ENCODE data around the gene KLHL8.

KLHL8 gene

GRCh38 chr4:87220094-87220822, at the start of gene KLHL8:
KLHL8 (minus strand) TSS chr4:87220618; CDS start chr4:87195539, 25,079 bp downstream.
- Histone ChIP-seq H3K36me3 (ENCODE audit: insufficient read depth, low read length) (no peaks in the 10 kb centered on the region), H3K9ac (ENCODE audit: low read depth, low read length) (peak within 1 kb of the TSS; percentile 94), H3K4me1 (ENCODE audit: insufficient read depth, low read length) (no peaks in the 10 kb centered on the region), H3K9me3 (ENCODE audit: control insufficient read depth, insufficient read depth, low read length) (no peaks in the 10 kb centered on the region)

GRCh38 chr4:87270144-87270543, 49.7 kb upstream of the KLHL8 start:
- Histone ChIP-seq H3K4me1 (ENCODE audit: insufficient read depth, low read length) (no peaks in the 10 kb centered on the region), H3K9ac (ENCODE audit: low read depth, low read length) (no peak overlapping the region), H3K36me3 (ENCODE audit: insufficient read depth, low read length) (no peaks in the 10 kb centered on the region), H3K9me3 (ENCODE audit: control insufficient read depth, insufficient read depth, low read length) (no peaks in the 10 kb centered on the region)

- Histone ChIP-seq H3K4me1 (ENCODE audit: insufficient read depth, low read length) (no peaks in the 10 kb centered on the region), H3K9me3 (ENCODE audit: control insufficient read depth, insufficient read depth, low read length) (no peaks in the 10 kb centered on the region), H3K36me3 (ENCODE audit: insufficient read depth, low read length) (no peaks in the 10 kb centered on the region), H3K9ac (ENCODE audit: low read depth, low read length) (no peak overlapping the region)
Observed at GRCh38 chr4:87268411-87268810, 48.0 kb upstream of the KLHL8 start.

DNA sequence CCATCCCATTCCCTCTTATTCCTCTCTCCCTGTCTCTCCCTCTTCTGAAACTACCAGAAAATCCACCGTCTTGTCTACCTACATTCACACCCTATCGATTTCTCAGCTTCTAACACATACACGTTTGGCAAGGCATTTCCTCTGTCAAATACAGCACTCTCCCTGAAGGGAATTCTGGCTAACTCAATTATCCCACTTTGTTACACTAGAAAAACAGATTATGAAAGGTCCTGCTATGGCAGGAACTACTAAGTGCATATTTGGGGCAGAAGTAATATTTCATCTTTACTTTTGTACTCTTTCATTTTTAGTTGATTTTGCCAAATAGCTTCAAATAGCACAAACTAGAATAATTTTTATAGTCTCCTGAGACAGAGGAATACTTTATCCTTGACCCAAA, 46.6 kb upstream of the KLHL8 start:
- no peaks in the 10 kb centered on the region for H3K4me1 ChIP-seq (ENCODE audit: insufficient read depth, low read length)
- no peaks in the 10 kb centered on the region for H3K9me3 ChIP-seq (ENCODE audit: control insufficient read depth, insufficient read depth, low read length)
- no peaks in the 10 kb centered on the region for H3K36me3 ChIP-seq (ENCODE audit: insufficient read depth, low read length)
- H3K9ac ChIP-seq (ENCODE audit: low read depth, low read length), result no peak overlapping the region

- Histone ChIP-seq H3K36me3 (ENCODE audit: insufficient read depth, low read length) (no peaks in the 10 kb centered on the region), H3K9ac (ENCODE audit: low read depth, low read length) (no peak overlapping the region), H3K4me1 (ENCODE audit: insufficient read depth, low read length) (no peaks in the 10 kb centered on the region), H3K9me3 (ENCODE audit: control insufficient read depth, insufficient read depth, low read length) (no peaks in the 10 kb centered on the region)
Observed at GRCh38 chr4:87262886-87263285, 42.5 kb upstream of the KLHL8 start.

- H3K9me3 ChIP-seq (ENCODE audit: control insufficient read depth, insufficient read depth, low read length), result 0 out of 2 replicates have a peak, but pooled peaks cover 4% of the 10 kb centered on the region
- no peak overlapping the region for H3K9ac ChIP-seq (ENCODE audit: low read depth, low read length)
- no peaks in the 10 kb centered on the region for H3K4me1 ChIP-seq (ENCODE audit: insufficient read depth, low read length)
- H3K36me3 ChIP-seq (ENCODE audit: insufficient read depth, low read length), result no peaks in the 10 kb centered on the region
Observed at GRCh38 chr4:87260477-87260876, 40.1 kb upstream of the KLHL8 start.

- Histone ChIP-seq H3K9ac (ENCODE audit: low read depth, low read length) (no peak overlapping the region), H3K36me3 (ENCODE audit: insufficient read depth, low read length) (no peaks in the 10 kb centered on the region), H3K9me3 (ENCODE audit: control insufficient read depth, insufficient read depth, low read length) (0 out of 2 replicates have a peak, but pooled peaks cover 5% of the 10 kb centered on the region), H3K4me1 (ENCODE audit: insufficient read depth, low read length) (no peaks in the 10 kb centered on the region)
Observed at GRCh38 chr4:87258677-87259076, 38.3 kb upstream of the KLHL8 start.

DNA sequence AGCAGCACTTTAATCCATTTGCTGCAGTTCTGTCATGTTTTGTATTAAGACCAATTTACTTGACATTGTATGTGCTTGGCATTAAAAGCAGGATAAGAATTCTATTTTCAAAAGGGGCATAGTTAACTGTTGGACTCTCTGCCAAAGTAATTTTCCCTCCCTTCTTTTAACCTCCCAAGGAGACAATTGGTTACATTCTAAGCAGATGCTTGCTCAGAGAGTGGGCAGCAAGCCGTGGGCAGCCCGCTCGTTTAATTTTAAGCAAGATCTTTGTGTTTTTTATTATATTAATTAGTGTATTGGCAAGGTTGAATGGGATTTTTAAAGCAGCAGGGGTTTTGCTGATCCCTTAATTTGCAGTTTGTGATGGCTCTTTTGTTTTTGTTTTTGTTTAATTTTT, 37.1 kb upstream of the KLHL8 start:
- Histone ChIP-seq H3K9me3 (ENCODE audit: control insufficient read depth, insufficient read depth, low read length) (0 out of 2 replicates have a peak, but pooled peaks cover 5% of the 10 kb centered on the region), H3K36me3 (ENCODE audit: insufficient read depth, low read length) (no peaks in the 10 kb centered on the region), H3K4me1 (ENCODE audit: insufficient read depth, low read length) (no peaks in the 10 kb centered on the region), H3K9ac (ENCODE audit: low read depth, low read length) (no peak overlapping the region)

DNA sequence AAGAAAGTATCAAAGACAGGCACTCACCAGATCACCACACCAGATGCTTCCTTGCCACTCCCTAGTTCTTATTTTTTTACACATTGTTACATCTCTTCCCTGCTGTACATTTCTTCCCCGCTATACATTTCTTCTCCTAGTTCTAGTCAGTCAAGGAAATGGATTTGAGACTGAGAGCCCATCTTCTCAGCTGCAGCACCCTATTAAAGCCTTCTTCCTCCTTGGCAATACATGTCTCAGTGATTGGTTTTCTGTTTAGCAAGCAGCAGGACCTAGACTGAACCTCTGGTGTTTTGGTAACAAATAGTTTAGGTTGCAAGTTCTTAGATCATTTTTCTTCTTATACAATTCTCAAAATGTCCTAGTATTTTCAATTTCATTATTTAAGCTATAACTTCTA, 35.3 kb upstream of the KLHL8 start:
- H3K4me1 ChIP-seq (ENCODE audit: insufficient read depth, low read length), result no peaks in the 10 kb centered on the region
- H3K9me3 ChIP-seq (ENCODE audit: control insufficient read depth, insufficient read depth, low read length), result 0 out of 2 replicates have a peak, but pooled peaks cover 5% of the 10 kb centered on the region
- H3K9ac ChIP-seq (ENCODE audit: low read depth, low read length), result no peak overlapping the region
- no peaks in the 10 kb centered on the region for H3K36me3 ChIP-seq (ENCODE audit: insufficient read depth, low read length)

DNA sequence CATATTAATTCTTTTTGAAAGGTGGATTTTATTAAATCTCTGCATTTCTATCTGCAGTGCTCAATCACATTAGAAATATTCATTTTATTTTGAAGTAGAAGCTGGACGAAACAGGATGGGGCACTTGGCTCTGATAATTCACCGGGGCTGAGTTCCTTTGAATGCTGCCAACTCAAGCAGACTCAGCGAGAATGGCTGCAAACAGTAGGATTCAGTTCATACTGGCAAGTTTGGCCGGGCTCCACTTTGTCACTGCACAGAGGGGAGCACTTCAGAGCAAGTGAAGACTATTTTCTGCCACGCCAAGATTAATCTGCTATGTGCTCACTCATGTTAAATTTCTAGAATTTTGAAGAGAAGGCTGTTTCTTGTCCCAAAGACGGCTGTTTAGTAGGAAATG, 30.7 kb upstream of the KLHL8 start:
- Histone ChIP-seq H3K9ac (ENCODE audit: low read depth, low read length) (no peak overlapping the region), H3K9me3 (ENCODE audit: control insufficient read depth, insufficient read depth, low read length) (peaks cover 5% of the 10 kb centered on the region; the same call in 1 of the 2 replicates), H3K36me3 (ENCODE audit: insufficient read depth, low read length) (no peaks in the 10 kb centered on the region), H3K4me1 (ENCODE audit: insufficient read depth, low read length) (no peaks in the 10 kb centered on the region)

DNA sequence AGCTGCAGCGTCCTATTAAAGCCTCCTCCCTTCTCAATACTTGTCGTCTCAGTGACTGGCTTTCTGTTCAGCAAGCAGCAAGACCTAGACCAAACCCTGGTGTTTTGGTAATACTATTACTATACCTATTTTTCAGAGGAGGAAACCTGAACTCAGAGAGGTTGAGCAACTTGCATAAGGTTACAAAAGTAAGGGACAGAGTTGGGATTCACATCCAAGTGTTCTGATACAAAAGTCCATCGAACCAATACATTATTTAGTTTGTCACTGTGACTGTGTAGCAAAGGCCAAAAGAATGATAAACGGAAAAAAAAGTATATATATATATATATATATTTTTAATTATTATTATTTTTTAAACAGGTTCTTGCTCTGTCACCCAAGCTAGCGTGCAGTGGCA, 29.9 kb upstream of the KLHL8 start:
- Histone ChIP-seq H3K9me3 (ENCODE audit: control insufficient read depth, insufficient read depth, low read length) (no peaks in the 10 kb centered on the region; the same call in 1 of the 2 replicates), H3K36me3 (ENCODE audit: insufficient read depth, low read length) (no peaks in the 10 kb centered on the region), H3K4me1 (ENCODE audit: insufficient read depth, low read length) (no peaks in the 10 kb centered on the region), H3K9ac (ENCODE audit: low read depth, low read length) (no peak overlapping the region)

DNA sequence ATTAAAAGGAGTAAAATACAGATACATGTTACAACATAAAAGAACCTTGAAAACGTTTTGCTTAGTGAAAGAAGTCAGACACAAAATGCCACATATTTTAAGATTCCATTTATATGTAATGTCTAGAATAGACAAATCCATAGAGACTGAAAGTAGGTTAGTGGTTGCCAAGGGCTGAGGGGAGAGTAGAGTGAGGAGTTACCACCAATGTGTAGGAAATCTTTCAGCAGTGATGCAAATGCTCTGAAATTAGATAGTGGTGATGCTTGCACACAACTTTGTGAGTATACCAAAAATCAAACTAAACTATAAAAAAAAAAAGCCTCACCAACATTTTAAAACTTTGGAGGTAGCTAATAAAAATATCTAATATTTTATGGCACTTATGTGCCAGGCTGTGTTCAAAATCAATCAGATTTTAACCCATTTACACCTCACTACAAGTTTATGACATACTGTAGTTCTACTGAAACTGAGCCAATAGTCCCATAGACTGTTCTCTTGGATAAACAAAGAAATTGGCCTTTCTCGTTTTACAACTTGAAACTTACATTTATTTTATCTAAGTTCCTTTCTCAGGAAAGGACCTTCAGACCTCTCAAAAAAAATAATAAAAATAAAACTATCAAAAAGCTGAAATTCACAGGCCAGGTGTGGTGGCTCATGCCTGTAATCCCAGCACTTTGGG, 29.1 kb upstream of the KLHL8 start:
- no peaks in the 10 kb centered on the region; the same call in 1 of the 2 replicates for H3K9me3 ChIP-seq (ENCODE audit: control insufficient read depth, insufficient read depth, low read length)
- no peaks in the 10 kb centered on the region for H3K4me1 ChIP-seq (ENCODE audit: insufficient read depth, low read length)
- H3K9ac ChIP-seq (ENCODE audit: low read depth, low read length), result no peak overlapping the region
- H3K36me3 ChIP-seq (ENCODE audit: insufficient read depth, low read length), result no peaks in the 10 kb centered on the region

- Histone ChIP-seq H3K36me3 (ENCODE audit: insufficient read depth, low read length) (no peaks in the 10 kb centered on the region), H3K9ac (ENCODE audit: low read depth, low read length) (no peak overlapping the region), H3K4me1 (ENCODE audit: insufficient read depth, low read length) (no peaks in the 10 kb centered on the region), H3K9me3 (ENCODE audit: control insufficient read depth, insufficient read depth, low read length) (peaks cover 7% of the 10 kb centered on the region)
Observed at GRCh38 chr4:87243426-87244053, 23.1 kb upstream of the KLHL8 start.

DNA sequence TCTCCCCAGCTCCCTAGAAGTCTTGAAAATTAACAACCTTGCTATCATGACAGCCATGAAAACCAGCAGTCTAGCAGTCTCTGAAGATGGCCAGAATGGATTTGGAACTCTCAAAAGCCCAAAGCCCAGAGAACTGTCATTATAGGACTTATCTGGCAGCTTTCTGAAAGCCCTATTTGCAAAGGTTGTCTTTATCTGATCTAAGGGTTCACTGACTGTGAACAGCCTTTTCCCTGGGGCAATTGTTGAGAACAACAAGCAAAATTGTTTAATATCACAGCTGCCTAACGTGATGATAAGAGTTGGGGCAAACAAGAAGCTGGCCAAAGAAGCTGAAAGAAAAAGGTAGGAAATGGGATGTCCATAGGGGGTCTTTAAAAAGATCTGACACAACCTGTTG, 20.9 kb upstream of the KLHL8 start:
- no peaks in the 10 kb centered on the region for H3K36me3 ChIP-seq (ENCODE audit: insufficient read depth, low read length)
- peaks cover 7% of the 10 kb centered on the region; the same call in 1 of the 2 replicates for H3K9me3 ChIP-seq (ENCODE audit: control insufficient read depth, insufficient read depth, low read length)
- no peak overlapping the region for H3K9ac ChIP-seq (ENCODE audit: low read depth, low read length)
- H3K4me1 ChIP-seq (ENCODE audit: insufficient read depth, low read length), result no peaks in the 10 kb centered on the region

Measured in ES-I3 (cell line).